HepG2 (cell line): Measurements from ENCODE around the gene RASGRP2.

Experiments used
- ETV5 ChIP-seq: IDR thresholded peaks from 2 replicates; pipeline ENCODE4 v1.6.1; 2018; ENCODE audit warnings: missing biosample characterization, missing genetic modification reagents, inconsistent platforms, borderline replicate concordance
- GABPA ChIP-seq, 2 experiments: IDR thresholded peaks; 2 replicates each; pipeline ENCODE4 v1.6.1; 2011 to 2016; ENCODE audit warnings: low read depth in 2 of 2, low read length in 1 of 2, missing biosample characterization in 1 of 2, missing genetic modification characterization in 1 of 2
- HCFC1 ChIP-seq: fragments of 150-350 bp; IDR thresholded peaks from 2 replicates; pipeline ENCODE4 v1.6.1; 2014; ENCODE audit warnings: low read depth, low read length
- JUND ChIP-seq: sonication (generic); formaldehyde crosslinking; IDR thresholded peaks from 2 replicates; pipeline ENCODE4 v1.8.0; 2022; ENCODE audit warnings: mild to moderate bottlenecking, missing genetic modification reagents
- POLR2A ChIP-seq, 2 experiments: IDR thresholded peaks; 2 replicates each; pipeline ENCODE4 v1.6.1; 2011; ENCODE audit warnings: low read depth in 2 of 2, low read length in 2 of 2, mild to moderate bottlenecking in 1 of 2, moderate library complexity in 1 of 2; ENCODE audit not compliant: insufficient read depth in 1 of 2
- TAF1 ChIP-seq: sonication (generic); formaldehyde crosslinking; IDR thresholded peaks from 2 replicates; pipeline ENCODE4 v1.4.0; 2020; ENCODE audit warnings: missing genetic modification reagents
- ZNF274 ChIP-seq: sonication (generic); formaldehyde crosslinking; IDR thresholded peaks from 2 replicates; pipeline ENCODE4 v1.5.1; 2020; ENCODE audit warnings: mild to moderate bottlenecking, missing genetic modification reagents
- ZNF446 ChIP-seq: sonication (generic); formaldehyde crosslinking; IDR thresholded peaks from 2 replicates; pipeline ENCODE4 v1.5.0; 2020; ENCODE audit warnings: mild to moderate bottlenecking, missing genetic modification reagents
- ZNF570 ChIP-seq: sonication (generic); formaldehyde crosslinking; IDR thresholded peaks from 2 replicates; pipeline ENCODE4 v1.4.0; 2020; ENCODE audit warnings: mild to moderate bottlenecking, missing genetic modification reagents, borderline replicate concordance
- ZNF614 ChIP-seq: IDR thresholded peaks from 2 replicates; pipeline ENCODE4 v1.6.1; 2018; ENCODE audit warnings: missing biosample characterization, missing genetic modification reagents, inconsistent platforms, borderline replicate concordance
- TF ChIP-seq, protein P1 (sequence below): sonication (generic); formaldehyde crosslinking; IDR thresholded peaks from 2 replicates; pipeline ENCODE4 v1.4.0; 2020; ENCODE audit warnings: missing genetic modification reagents, borderline replicate concordance
- TF ChIP-seq, protein P2 (sequence below): IDR thresholded peaks from 2 replicates; pipeline ENCODE4 v1.6.1; 2012; ENCODE audit warnings: inconsistent platforms
- TF ChIP-seq, protein P3 (sequence below): sonication (generic); formaldehyde crosslinking; IDR thresholded peaks from 2 replicates; pipeline ENCODE4 v1.5.1; 2020; ENCODE audit warnings: missing genetic modification reagents, mild to moderate bottlenecking, borderline replicate concordance
- TF ChIP-seq, protein P4 (sequence below): sonication (generic); formaldehyde crosslinking; IDR thresholded peaks from 2 replicates; pipeline ENCODE4 v1.5.0; 2020; ENCODE audit warnings: mild to moderate bottlenecking, missing genetic modification reagents, moderate library complexity

DNA sequence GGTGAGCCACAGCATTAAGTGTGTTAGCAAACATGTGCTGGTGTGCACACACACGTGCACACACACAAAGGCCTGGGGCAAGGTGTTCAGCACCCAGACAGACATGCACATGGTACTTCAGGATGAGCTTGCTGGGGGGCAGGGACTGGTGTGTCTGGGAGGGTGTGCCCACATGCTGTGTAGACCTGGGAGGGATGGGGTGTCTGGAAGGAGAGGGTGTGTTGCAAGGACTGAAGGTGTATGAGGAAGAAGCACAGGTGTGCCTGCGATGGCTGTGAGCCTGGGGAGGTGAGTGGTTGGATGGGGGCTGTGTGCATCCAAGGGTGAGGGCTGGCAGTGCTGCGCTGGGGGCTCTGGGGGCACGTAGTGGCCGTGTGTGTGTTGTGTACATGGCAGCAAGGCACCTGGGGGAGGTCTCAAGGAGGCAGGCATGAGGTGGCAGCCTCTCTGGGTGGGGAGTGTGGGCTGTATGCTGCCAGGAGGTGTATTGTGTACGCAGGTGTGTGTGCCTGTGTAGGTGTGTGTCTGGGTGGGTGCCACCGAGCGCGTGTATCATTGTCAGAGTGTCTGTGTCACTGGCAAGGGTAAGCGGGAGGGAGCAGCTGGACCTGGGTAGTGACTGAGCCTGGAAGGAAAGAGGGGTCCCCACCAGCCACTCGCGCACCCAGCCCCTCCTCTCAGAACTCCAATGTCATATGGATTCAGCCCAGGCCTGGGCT lies 23.1 kb downstream of the RASGRP2 start:
- no peak for TF ChIP-seq ZNF274
- TF ChIP-seq, protein P1, sequence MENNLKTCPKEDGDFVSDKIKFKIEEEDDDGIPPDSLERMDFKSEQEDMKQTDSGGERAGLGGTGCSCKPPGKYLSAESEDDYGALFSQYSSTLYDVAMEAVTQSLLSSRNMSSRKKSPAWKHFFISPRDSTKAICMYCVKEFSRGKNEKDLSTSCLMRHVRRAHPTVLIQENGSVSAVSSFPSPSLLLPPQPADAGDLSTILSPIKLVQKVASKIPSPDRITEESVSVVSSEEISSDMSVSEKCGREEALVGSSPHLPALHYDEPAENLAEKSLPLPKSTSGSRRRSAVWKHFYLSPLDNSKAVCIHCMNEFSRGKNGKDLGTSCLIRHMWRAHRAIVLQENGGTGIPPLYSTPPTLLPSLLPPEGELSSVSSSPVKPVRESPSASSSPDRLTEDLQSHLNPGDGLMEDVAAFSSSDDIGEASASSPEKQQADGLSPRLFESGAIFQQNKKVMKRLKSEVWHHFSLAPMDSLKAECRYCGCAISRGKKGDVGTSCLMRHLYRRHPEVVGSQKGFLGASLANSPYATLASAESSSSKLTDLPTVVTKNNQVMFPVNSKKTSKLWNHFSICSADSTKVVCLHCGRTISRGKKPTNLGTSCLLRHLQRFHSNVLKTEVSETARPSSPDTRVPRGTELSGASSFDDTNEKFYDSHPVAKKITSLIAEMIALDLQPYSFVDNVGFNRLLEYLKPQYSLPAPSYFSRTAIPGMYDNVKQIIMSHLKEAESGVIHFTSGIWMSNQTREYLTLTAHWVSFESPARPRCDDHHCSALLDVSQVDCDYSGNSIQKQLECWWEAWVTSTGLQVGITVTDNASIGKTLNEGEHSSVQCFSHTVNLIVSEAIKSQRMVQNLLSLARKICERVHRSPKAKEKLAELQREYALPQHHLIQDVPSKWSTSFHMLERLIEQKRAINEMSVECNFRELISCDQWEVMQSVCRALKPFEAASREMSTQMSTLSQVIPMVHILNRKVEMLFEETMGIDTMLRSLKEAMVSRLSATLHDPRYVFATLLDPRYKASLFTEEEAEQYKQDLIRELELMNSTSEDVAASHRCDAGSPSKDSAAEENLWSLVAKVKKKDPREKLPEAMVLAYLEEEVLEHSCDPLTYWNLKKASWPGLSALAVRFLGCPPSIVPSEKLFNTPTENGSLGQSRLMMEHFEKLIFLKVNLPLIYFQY (CRISPR knock-in tag), result no peak
- TF ChIP-seq, protein P2, sequence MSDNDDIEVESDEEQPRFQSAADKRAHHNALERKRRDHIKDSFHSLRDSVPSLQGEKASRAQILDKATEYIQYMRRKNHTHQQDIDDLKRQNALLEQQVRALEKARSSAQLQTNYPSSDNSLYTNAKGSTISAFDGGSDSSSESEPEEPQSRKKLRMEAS, result no peak
- TF ChIP-seq, protein P3, sequence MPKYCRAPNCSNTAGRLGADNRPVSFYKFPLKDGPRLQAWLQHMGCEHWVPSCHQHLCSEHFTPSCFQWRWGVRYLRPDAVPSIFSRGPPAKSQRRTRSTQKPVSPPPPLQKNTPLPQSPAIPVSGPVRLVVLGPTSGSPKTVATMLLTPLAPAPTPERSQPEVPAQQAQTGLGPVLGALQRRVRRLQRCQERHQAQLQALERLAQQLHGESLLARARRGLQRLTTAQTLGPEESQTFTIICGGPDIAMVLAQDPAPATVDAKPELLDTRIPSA (CRISPR knock-in tag), result no peak
- no peak for TF ChIP-seq HCFC1
- TF ChIP-seq, protein P4, sequence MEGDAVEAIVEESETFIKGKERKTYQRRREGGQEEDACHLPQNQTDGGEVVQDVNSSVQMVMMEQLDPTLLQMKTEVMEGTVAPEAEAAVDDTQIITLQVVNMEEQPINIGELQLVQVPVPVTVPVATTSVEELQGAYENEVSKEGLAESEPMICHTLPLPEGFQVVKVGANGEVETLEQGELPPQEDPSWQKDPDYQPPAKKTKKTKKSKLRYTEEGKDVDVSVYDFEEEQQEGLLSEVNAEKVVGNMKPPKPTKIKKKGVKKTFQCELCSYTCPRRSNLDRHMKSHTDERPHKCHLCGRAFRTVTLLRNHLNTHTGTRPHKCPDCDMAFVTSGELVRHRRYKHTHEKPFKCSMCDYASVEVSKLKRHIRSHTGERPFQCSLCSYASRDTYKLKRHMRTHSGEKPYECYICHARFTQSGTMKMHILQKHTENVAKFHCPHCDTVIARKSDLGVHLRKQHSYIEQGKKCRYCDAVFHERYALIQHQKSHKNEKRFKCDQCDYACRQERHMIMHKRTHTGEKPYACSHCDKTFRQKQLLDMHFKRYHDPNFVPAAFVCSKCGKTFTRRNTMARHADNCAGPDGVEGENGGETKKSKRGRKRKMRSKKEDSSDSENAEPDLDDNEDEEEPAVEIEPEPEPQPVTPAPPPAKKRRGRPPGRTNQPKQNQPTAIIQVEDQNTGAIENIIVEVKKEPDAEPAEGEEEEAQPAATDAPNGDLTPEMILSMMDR (CRISPR knock-in tag), result no peak
- no peak for TF ChIP-seq ETV5 (CRISPR knock-in tag)
- TF ChIP-seq ZNF614, result no peak
- TF ChIP-seq ZNF570, result no peak
- TF ChIP-seq GABPA (IDR thresholded peaks at IDR 0.05; ENCODE audit: low read depth, low read length), result no peak
- no peak for TF ChIP-seq GABPA (CRISPR knock-in tag; IDR thresholded peaks at IDR 0.05; ENCODE audit: low read depth)
- no peak for TF ChIP-seq ZNF446
- TF ChIP-seq TAF1 (CRISPR knock-in tag), result no peak
- TF ChIP-seq POLR2A (IDR thresholded peaks at IDR 0.05; ENCODE audit: insufficient read depth in 1 of 2, low read depth in 2 of 2, low read length in 2 of 2), result no peak
- TF ChIP-seq JUND (CRISPR knock-in tag), result no peak
